K562 (cell line): ENCODE data around the gene PATL2. TPM values are rescaled to one million over a fixed set of nuclear protein-coding genes. Genes with fewer than 3 reads are reported as not detected.

Experiments used
- AFF1 ChIP-seq, 2 experiments: fragments of 450-650 bp; IDR thresholded peaks; 2 replicates each; pipeline ENCODE4 v1.6.1; 2018; ENCODE audit warnings: mild to moderate bottlenecking in 2 of 2, low read depth in 1 of 2; ENCODE audit not compliant: partially characterized antibody in 2 of 2
- CGGBP1 ChIP-seq: fragments of 250-450 bp; sonication (Bioruptor Pico); IDR thresholded peaks from 2 replicates; pipeline ENCODE4 v1.9.0; 2021; ENCODE audit warnings: mild to moderate bottlenecking
- ELF4 ChIP-seq: fragments of 450-650 bp; formaldehyde crosslinking; IDR thresholded peaks from 2 replicates; pipeline ENCODE4 v1.4.0; 2022; ENCODE audit warnings: missing genetic modification characterization
- ESRRA ChIP-seq: fragments of 450-650 bp; IDR thresholded peaks from 2 replicates; pipeline ENCODE4 v1.6.1; 2014; ENCODE audit warnings: low read depth, mild to moderate bottlenecking, moderate library complexity, borderline replicate concordance
- HNRNPL ChIP-seq: fragments of 200-400 bp; formaldehyde crosslinking; IDR thresholded peaks from 2 replicates; pipeline ENCODE4 v1.6.1; 2017; ENCODE audit warnings: low read depth, mild to moderate bottlenecking, low read length
- KAT2B ChIP-seq: IDR thresholded peaks from one replicate; pipeline ENCODE4 v1.6.1; 2012; ENCODE audit warnings: low read depth, mild to moderate bottlenecking, control low read depth, inconsistent platforms, low read length, moderate library complexity
- KDM1A ChIP-seq, 2 experiments: fragments of 450-650 bp; IDR thresholded peaks; 2 replicates each; pipeline ENCODE4 v1.6.1; 2016; ENCODE audit warnings: mild to moderate bottlenecking in 2 of 2
- PRPF4 ChIP-seq: fragments of 200-400 bp; formaldehyde crosslinking; IDR thresholded peaks from one replicate; pipeline ENCODE4 v1.6.1; 2017; ENCODE audit warnings: low read length, low read depth, mild to moderate bottlenecking; ENCODE audit not compliant: insufficient read depth, poor library complexity, severe bottlenecking
- SREBF1 ChIP-seq: fragments of 150-350 bp; IDR thresholded peaks from 2 replicates; pipeline ENCODE4 v1.6.1; 2014; ENCODE audit warnings: antibody characterized with exemption, low read depth, low read length, borderline replicate concordance
- ZBTB11 ChIP-seq, 3 experiments: fragments of 200-800 bp in 1 of 3; fragments of 250-450 bp in 1 of 3; fragments of 450-650 bp in 1 of 3; sonication (Bioruptor Pico) in 1 of 3; sonication (Bioruptor generic) in 1 of 3; formaldehyde crosslinking in 1 of 3; IDR thresholded peaks; 2 replicates each; pipeline versions ENCODE4 v1.6.1 to v1.8.0; 2016 to 2022; ENCODE audit warnings: mild to moderate bottlenecking in 2 of 3, missing genetic modification characterization in 2 of 3, missing compliant biosample characterization in 1 of 3, moderate library complexity in 1 of 3
- ZC3H4 ChIP-seq: sonication (generic); formaldehyde crosslinking; IDR thresholded peaks from 2 replicates; pipeline ENCODE4 v1.9.0; 2021; ENCODE audit warnings: missing genetic modification reagents, borderline replicate concordance
- ZFP30 ChIP-seq: fragments of 250-450 bp; sonication (Bioruptor Pico); IDR thresholded peaks from 2 replicates; pipeline ENCODE4 v1.8.0; 2022; ENCODE audit warnings: moderate library complexity, mild to moderate bottlenecking, inconsistent platforms, borderline replicate concordance
- ZNF146 ChIP-seq: IDR thresholded peaks from one replicate; pipeline ENCODE4 v1.6.1; 2018; ENCODE audit warnings: missing compliant biosample characterization; ENCODE audit not compliant: unreplicated experiment
- ZNF408 ChIP-seq: fragments of 250-450 bp; sonication (Bioruptor Pico); IDR thresholded peaks from 2 replicates; pipeline ENCODE4 v1.4.0; 2020; ENCODE audit warnings: low read depth, mild to moderate bottlenecking, moderate library complexity
- ZNF639 ChIP-seq, 2 experiments: fragments of 200-800 bp in 1 of 2; sonication (Bioruptor generic) in 1 of 2; sonication (generic) in 1 of 2; formaldehyde crosslinking in 1 of 2; IDR thresholded peaks in 1 of 2; conservative IDR thresholded peaks in 1 of 2; 2 replicates each; pipeline versions ENCODE4 v1.5.0 to v1.6.1; 2016 to 2020; ENCODE audit warnings: missing compliant biosample characterization in 1 of 2, missing genetic modification characterization in 1 of 2, missing genetic modification reagents in 1 of 2
- ZNF77 ChIP-seq: fragments of 250-450 bp; sonication (Bioruptor Pico); IDR thresholded peaks from 2 replicates; pipeline ENCODE4 v1.5.0; 2020
- ZNF830 ChIP-seq: fragments of 250-450 bp; sonication (Bioruptor Pico); IDR thresholded peaks from 2 replicates; pipeline ENCODE4 v1.5.0; 2021; ENCODE audit warnings: mild to moderate bottlenecking
- polyA plus RNA-seq, 8 experiments: library from polyadenylated mRNA; depleted of rRNA in 4 of 8; stranded (reverse) in 5 of 8; unstranded in 3 of 8; fragments of >200 nt; fragmentation: Nextera tagmentation in 2 of 8; fragmentation: Illumina TruSeq in 1 of 8; extraction: Ambion mirVana in 2 of 8; extraction: Trizol in 1 of 8; gene quantifications; 2 replicates each; pipeline versions ENCODE4 v1.2.1 to v1.2.3, GENCODE V29; 2011 to 2014; ENCODE audit warnings: inconsistent platforms in 1 of 8, missing spikeins in 1 of 8
- total RNA-seq, 7 experiments: library from RNA; depleted of rRNA in 6 of 7; stranded (reverse); fragments of >200 nt in 6 of 7; fragmentation: Illumina TruSeq in 2 of 7; extraction: Trizol in 2 of 7; gene quantifications; 2 replicates each; pipeline versions ENCODE4 v1.2.1 to v1.2.3, GENCODE V29; 2011 to 2021; ENCODE audit warnings: low replicate concordance in 1 of 7

Gene PATL2
- total and polyA plus RNA-seq, 9 of the 15 experiments (the other 6 are each of a cell fraction or from before 2014, with no cell fraction given) = 0.42 to 1.1 (median 0.86) TPM

GRCh38 chr15:44728576-44729407, 17.7 kb upstream of the PATL2 start (continued):
- no peak for TF ChIP-seq PRPF4
- TF ChIP-seq KAT2B = no peak
- no peak for TF ChIP-seq ZFP30
- TF ChIP-seq ZNF146 (CRISPR knock-in tag) = no peak
- no peak for TF ChIP-seq CGGBP1
- no peak for TF ChIP-seq HNRNPL
- TF ChIP-seq AFF1 (IDR thresholded peaks at IDR 0.05; ENCODE audit: low read depth in 1 of 2, partially characterized antibody in 2 of 2) = peak in 1 of 2 experiments; percentile 42
- TF ChIP-seq ZNF830 (CRISPR knock-in tag) = no peak
- peak; percentile 98 for TF ChIP-seq ESRRA
- peak; percentile 96 to 97 for TF ChIP-seq KDM1A (IDR thresholded peaks at IDR 0.05)
- TF ChIP-seq ZNF77 (CRISPR knock-in tag) = no peak
- no peak for TF ChIP-seq ELF4 (CRISPR knock-in tag)
- no peak for TF ChIP-seq SREBF1
- no peak for TF ChIP-seq ZC3H4 (CRISPR knock-in tag)
- TF ChIP-seq ZNF408 (CRISPR knock-in tag) = no peak
- TF ChIP-seq ZNF639 (CRISPR knock-in tag; conservative IDR thresholded peaks at IDR 0.05 in 1 of 2, IDR thresholded peaks at IDR 0.05 in 1 of 2) = no peak
- peak in 1 of 3 experiments; percentile 67; a peak in 1 of 6 replicates for TF ChIP-seq ZBTB11 (CRISPR knock-in tag; IDR thresholded peaks at IDR 0.05)
